PFSK-1 (cell line): ENCODE measurements around the gene ALG14.

Source experiments
- FOXP2 ChIP-seq: optimal IDR thresholded peaks from 2 replicates; pipeline ENCODE3; 2011; ENCODE audit warnings: borderline replicate concordance, control low read depth, inconsistent platforms; ENCODE audit not compliant: insufficient read depth; ENCODE audit errors: extremely low read length, extremely low read depth
- POLR2AphosphoS5 ChIP-seq: IDR thresholded peaks from 2 replicates; pipeline ENCODE4 v1.6.1; 2012; ENCODE audit warnings: low read depth, mild to moderate bottlenecking, control low read depth, low read length, moderate library complexity
- TAF1 ChIP-seq: IDR thresholded peaks from 2 replicates; pipeline ENCODE4 v1.6.1; 2012; ENCODE audit warnings: low read length, control low read depth, borderline replicate concordance; ENCODE audit not compliant: insufficient read depth

DNA sequence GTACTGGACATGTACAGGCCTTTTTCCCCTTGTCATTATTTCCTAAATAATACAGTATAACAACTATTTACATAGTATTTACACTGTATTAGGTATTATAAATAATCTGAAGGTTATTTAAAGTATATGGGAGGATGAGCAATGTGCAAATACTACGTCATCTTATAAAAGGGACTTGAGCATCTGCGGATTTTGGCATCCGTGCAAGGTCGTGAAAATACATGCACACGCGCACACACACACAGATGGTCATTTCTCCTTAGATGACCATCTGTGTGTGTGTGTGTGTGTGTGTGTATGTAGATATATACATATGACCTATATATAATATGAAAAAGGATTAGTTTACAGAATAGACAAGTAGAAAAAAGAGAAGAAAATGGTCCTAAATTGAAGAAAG lies 15.4 kb downstream of the ALG14 start:
- TF ChIP-seq POLR2AphosphoS5 (no peak), FOXP2 (no peak), TAF1 (no peak)
